Measurements from ENCODE around the gene DYSF. TPM values are rescaled to one million over a fixed set of nuclear protein-coding genes. Genes with fewer than 3 reads are reported as not detected.
A peak's percentile ranks its signal among the peaks of the same experiment; 100 is the strongest.

The DYSF gene
- total RNA-seq, 2 experiments from 2014 or later: 0.12 TPM

GRCh38 chr2:71607151-71607889 is 154.0 kb downstream of the DYSF start:
- peaks cover 5% of the 10 kb centered on the region for H3K27me3 Mint-ChIP-seq
- H3K27ac Mint-ChIP-seq: no peak overlapping the region
- H3K9me3 Mint-ChIP-seq: no peaks in the 10 kb centered on the region
- ChIA-PET CTCF (no interaction called here), POLR2A (no interaction called here)
- DNase-seq: no peak
- H3K4me3 Mint-ChIP-seq: no peak overlapping the region
- H3K4me1 Mint-ChIP-seq: peaks cover 17% of the 10 kb centered on the region
- H3K36me3 Mint-ChIP-seq (ENCODE audit: low read depth): no peaks in the 10 kb centered on the region

- H3K27me3 Mint-ChIP-seq: peaks cover 5% of the 10 kb centered on the region
- H3K4me1 Mint-ChIP-seq: peaks cover 15% of the 10 kb centered on the region
- H3K27ac Mint-ChIP-seq: no peak overlapping the region
- H3K9me3 Mint-ChIP-seq: no peaks in the 10 kb centered on the region
- ChIA-PET POLR2A (no interaction called here), CTCF (no interaction called here)
- no peak for DNase-seq
- H3K36me3 Mint-ChIP-seq (ENCODE audit: low read depth): no peaks in the 10 kb centered on the region
- H3K4me3 Mint-ChIP-seq: no peak overlapping the region
Measured at GRCh38 chr2:71608034-71608433, 154.7 kb downstream of the DYSF start.

- no peak for DNase-seq
- CTCF ChIA-PET: no interaction called here
- Mint-ChIP-seq H3K36me3 (ENCODE audit: low read depth) (no peaks in the 10 kb centered on the region), H3K4me1 (peaks cover 11% of the 10 kb centered on the region), H3K9me3 (no peaks in the 10 kb centered on the region), H3K27ac (no peak overlapping the region), H3K27me3 (peaks cover 2% of the 10 kb centered on the region), H3K4me3 (no peak overlapping the region)
- POLR2A ChIA-PET: no interaction called here
Measured at GRCh38 chr2:71608441-71608840, 155.1 kb downstream of the DYSF start.

- H3K27me3 Mint-ChIP-seq: peaks cover 2% of the 10 kb centered on the region
- H3K9me3 Mint-ChIP-seq: no peaks in the 10 kb centered on the region
- DNase-seq: no peak
- H3K4me1 Mint-ChIP-seq: peaks cover 9% of the 10 kb centered on the region
- H3K27ac Mint-ChIP-seq: no peak overlapping the region
- H3K4me3 Mint-ChIP-seq: no peak overlapping the region
- ChIA-PET POLR2A (no interaction called here), CTCF (no interaction called here)
- no peaks in the 10 kb centered on the region for H3K36me3 Mint-ChIP-seq (ENCODE audit: low read depth)
Measured at GRCh38 chr2:71609029-71609428, 155.7 kb downstream of the DYSF start.

- Mint-ChIP-seq H3K4me3 (no peak overlapping the region), H3K4me1 (peaks cover 8% of the 10 kb centered on the region)
- POLR2A ChIA-PET: no interaction called here
Measured at GRCh38 chr2:71609441-71609840, 156.1 kb downstream of the DYSF start.

GRCh38 chr2:71609958-71610357 is 156.6 kb downstream of the DYSF start:
- Mint-ChIP-seq H3K36me3 (ENCODE audit: low read depth) (no peaks in the 10 kb centered on the region), H3K27me3 (peaks cover 2% of the 10 kb centered on the region), H3K4me3 (no peak overlapping the region), H3K4me1 (peaks cover 3% of the 10 kb centered on the region), H3K27ac (no peak overlapping the region), H3K9me3 (no peaks in the 10 kb centered on the region)
- DNase-seq: no peak
- CTCF ChIA-PET: interaction anchor here (1.1 kb wide), 1 partner anchor 9 kb away, joined by 3 read pairs; no protein-coding TSS in a partner anchor
- POLR2A ChIA-PET: no interaction called here

More at GRCh38 chr2:71609441-71609840, 156.1 kb downstream of the DYSF start:
- H3K36me3 Mint-ChIP-seq (ENCODE audit: low read depth): no peaks in the 10 kb centered on the region
- no peak for DNase-seq
- H3K27ac Mint-ChIP-seq: no peak overlapping the region
- CTCF ChIA-PET: interaction anchor here (1.1 kb wide), 1 partner anchor 9 kb away, joined by 3 read pairs; no protein-coding TSS in a partner anchor
- no peaks in the 10 kb centered on the region for H3K9me3 Mint-ChIP-seq
- H3K27me3 Mint-ChIP-seq: peaks cover 2% of the 10 kb centered on the region

- no peaks in the 10 kb centered on the region for H3K4me1 Mint-ChIP-seq
- H3K27me3 Mint-ChIP-seq: peaks cover 2% of the 10 kb centered on the region
- POLR2A ChIA-PET: no interaction called here
- no peak overlapping the region for H3K4me3 Mint-ChIP-seq
- no peak overlapping the region for H3K27ac Mint-ChIP-seq
- no peaks in the 10 kb centered on the region for H3K36me3 Mint-ChIP-seq (ENCODE audit: low read depth)
- no peak for DNase-seq
- CTCF ChIA-PET: interaction anchor here (0.5 to 1.1 kb wide), 2 partner anchors 10 to 322 kb away, joined by 3 read pairs; no protein-coding TSS in a partner anchor
- H3K9me3 Mint-ChIP-seq: no peaks in the 10 kb centered on the region
Measured at GRCh38 chr2:71610671-71611070, 157.3 kb downstream of the DYSF start.

- ChIA-PET POLR2A (no interaction called here), CTCF (interaction anchor here (0.5 kb wide), 1 partner anchor 323 kb away, joined by 3 read pairs; no protein-coding TSS in a partner anchor)
- Mint-ChIP-seq H3K36me3 (ENCODE audit: low read depth) (no peaks in the 10 kb centered on the region), H3K9me3 (no peaks in the 10 kb centered on the region), H3K27ac (no peak overlapping the region), H3K4me1 (no peaks in the 10 kb centered on the region), H3K4me3 (no peak overlapping the region), H3K27me3 (peaks cover 2% of the 10 kb centered on the region)
- no peak for DNase-seq
Measured at GRCh38 chr2:71611247-71611646, 157.9 kb downstream of the DYSF start.

GRCh38 chr2:71611781-71612527 is 158.6 kb downstream of the DYSF start:
- H3K4me3 Mint-ChIP-seq: no peak overlapping the region
- peaks cover 1% of the 10 kb centered on the region for H3K27me3 Mint-ChIP-seq

GRCh38 chr2:71612581-71613402 is 159.4 kb downstream of the DYSF start:
- no peak for DNase-seq
- H3K9me3 Mint-ChIP-seq: no peaks in the 10 kb centered on the region
- ChIA-PET POLR2A (no interaction called here), CTCF (no interaction called here)
- H3K4me1 Mint-ChIP-seq: no peaks in the 10 kb centered on the region
- no peak overlapping the region for H3K4me3 Mint-ChIP-seq
- no peaks in the 10 kb centered on the region for H3K36me3 Mint-ChIP-seq (ENCODE audit: low read depth)
- no peak overlapping the region for H3K27ac Mint-ChIP-seq
- no peaks in the 10 kb centered on the region for H3K27me3 Mint-ChIP-seq

More at GRCh38 chr2:71611781-71612527, 158.6 kb downstream of the DYSF start:
- CTCF ChIA-PET: no interaction called here
- Mint-ChIP-seq H3K27ac (no peak overlapping the region), H3K36me3 (ENCODE audit: low read depth) (no peaks in the 10 kb centered on the region), H3K9me3 (no peaks in the 10 kb centered on the region), H3K4me1 (no peaks in the 10 kb centered on the region)
- no peak for DNase-seq
- POLR2A ChIA-PET: no interaction called here

- Mint-ChIP-seq H3K27me3 (no peaks in the 10 kb centered on the region), H3K4me3 (no peak overlapping the region)
- CTCF ChIA-PET: no interaction called here
Measured at GRCh38 chr2:71613403-71613952, 160.1 kb downstream of the DYSF start.

GRCh38 chr2:71613953-71614925 is 160.9 kb downstream of the DYSF start:
- Mint-ChIP-seq H3K9me3 (no peaks in the 10 kb centered on the region), H3K36me3 (ENCODE audit: low read depth) (no peaks in the 10 kb centered on the region), H3K4me3 (no peak overlapping the region), H3K27me3 (no peaks in the 10 kb centered on the region), H3K27ac (no peak overlapping the region), H3K4me1 (no peaks in the 10 kb centered on the region)
- peak; percentile 3 for DNase-seq
- CTCF ChIA-PET: interaction anchor here (1.2 kb wide), 1 partner anchor 10 kb away, joined by 4 read pairs; no protein-coding TSS in a partner anchor
- POLR2A ChIA-PET: no interaction called here

More at GRCh38 chr2:71613403-71613952, 160.1 kb downstream of the DYSF start:
- no peaks in the 10 kb centered on the region for H3K9me3 Mint-ChIP-seq
- no peak overlapping the region for H3K27ac Mint-ChIP-seq
- no peaks in the 10 kb centered on the region for H3K36me3 Mint-ChIP-seq (ENCODE audit: low read depth)
- POLR2A ChIA-PET: no interaction called here
- DNase-seq: no peak
- H3K4me1 Mint-ChIP-seq: no peaks in the 10 kb centered on the region

Data from activated CD4-positive, alpha-beta T cell treated with anti-CD3 and anti-CD28 coated beads, Interleukin-2, amount 10 ng/mL, durations not matched to agents 7 days and 5 days (primary cell).